K562 (cell line): Measurements from ENCODE around the gene CPED1. TPM values are rescaled to one million over a fixed set of nuclear protein-coding genes. Genes with fewer than 3 reads are reported as not detected.

ENCODE experiments used
- FOXA3 ChIP-seq, 2 experiments: fragments of 450-650 bp in 1 of 2; sonication (generic) in 1 of 2; formaldehyde crosslinking; IDR thresholded peaks in 1 of 2; conservative IDR thresholded peaks in 1 of 2; 2 replicates each; pipeline versions ENCODE4 v1.4.0 to v1.8.0; 2020 to 2022; ENCODE audit warnings: mild to moderate bottlenecking in 2 of 2, missing genetic modification reagents in 1 of 2
- PHB2 ChIP-seq: fragments of 450-650 bp; IDR thresholded peaks from 2 replicates; pipeline ENCODE4 v1.6.1; 2017; ENCODE audit warnings: low read depth
- POLR2AphosphoS5 ChIP-seq: IDR thresholded peaks from 2 replicates; pipeline ENCODE4 v1.6.1; 2011; ENCODE audit warnings: mild to moderate bottlenecking, low read depth, low read length, moderate library complexity; ENCODE audit not compliant: control insufficient read depth, insufficient read depth
- PTTG1 ChIP-seq: fragments of 450-650 bp; IDR thresholded peaks from 2 replicates; pipeline ENCODE4 v1.6.1; 2016; ENCODE audit warnings: low read depth, mild to moderate bottlenecking, missing genetic modification characterization, missing compliant biosample characterization
- SMARCB1 ChIP-seq: IDR thresholded peaks from 2 replicates; pipeline ENCODE4 v1.6.1; 2011; ENCODE audit warnings: improper control_type of control experiment, low read depth; ENCODE audit not compliant: insufficient read length
- SRSF9 ChIP-seq: fragments of 200-400 bp; formaldehyde crosslinking; IDR thresholded peaks from 2 replicates; pipeline ENCODE4 v1.6.1; 2017; ENCODE audit warnings: low read depth, low read length, borderline replicate concordance
- ZBTB12 ChIP-seq: fragments of 250-450 bp; sonication (Bioruptor Pico); IDR thresholded peaks from 2 replicates; pipeline ENCODE4 v1.4.0; 2020
- polyA plus RNA-seq, 8 experiments: library from polyadenylated mRNA; depleted of rRNA in 4 of 8; stranded (reverse) in 5 of 8; unstranded in 3 of 8; fragments of >200 nt; fragmentation: Nextera tagmentation in 2 of 8; fragmentation: Illumina TruSeq in 1 of 8; extraction: Ambion mirVana in 2 of 8; extraction: Trizol in 1 of 8; gene quantifications; 2 replicates each; pipeline versions ENCODE4 v1.2.1 to v1.2.3, GENCODE V29; 2011 to 2014; ENCODE audit warnings: inconsistent platforms in 1 of 8, missing spikeins in 1 of 8
- total RNA-seq, 7 experiments: library from RNA; depleted of rRNA in 6 of 7; stranded (reverse); fragments of >200 nt in 6 of 7; fragmentation: Illumina TruSeq in 2 of 7; extraction: Trizol in 2 of 7; gene quantifications; 2 replicates each; pipeline versions ENCODE4 v1.2.1 to v1.2.3, GENCODE V29; 2011 to 2021; ENCODE audit warnings: low replicate concordance in 1 of 7
- TF ChIP-seq, protein P1 (sequence below): sonication (generic); formaldehyde crosslinking; IDR thresholded peaks from 2 replicates; pipeline ENCODE4 v1.8.0; 2022; ENCODE audit warnings: mild to moderate bottlenecking, missing genetic modification reagents
- TF ChIP-seq, protein P2 (sequence below): fragments of 250-450 bp; sonication (Bioruptor Pico); IDR thresholded peaks from 2 replicates; pipeline ENCODE4 v1.8.0; 2022; ENCODE audit warnings: moderate library complexity, mild to moderate bottlenecking, inconsistent platforms
- TF ChIP-seq, protein P3 (sequence below): IDR thresholded peaks from 2 replicates; pipeline ENCODE4 v1.6.1; 2014; ENCODE audit warnings: antibody characterized with exemption
- TF ChIP-seq, protein P4 (sequence below): fragments of 250-450 bp; sonication (Bioruptor Pico); IDR thresholded peaks from 2 replicates; pipeline ENCODE4 v1.8.0; 2021; ENCODE audit warnings: moderate library complexity, mild to moderate bottlenecking, inconsistent platforms

CPED1 gene
- total and polyA plus RNA-seq, 9 of the 15 experiments (the other 6 are each of a cell fraction or from before 2014, with no cell fraction given): 195 to 393 (median 290) TPM

- TF ChIP-seq, protein P1, sequence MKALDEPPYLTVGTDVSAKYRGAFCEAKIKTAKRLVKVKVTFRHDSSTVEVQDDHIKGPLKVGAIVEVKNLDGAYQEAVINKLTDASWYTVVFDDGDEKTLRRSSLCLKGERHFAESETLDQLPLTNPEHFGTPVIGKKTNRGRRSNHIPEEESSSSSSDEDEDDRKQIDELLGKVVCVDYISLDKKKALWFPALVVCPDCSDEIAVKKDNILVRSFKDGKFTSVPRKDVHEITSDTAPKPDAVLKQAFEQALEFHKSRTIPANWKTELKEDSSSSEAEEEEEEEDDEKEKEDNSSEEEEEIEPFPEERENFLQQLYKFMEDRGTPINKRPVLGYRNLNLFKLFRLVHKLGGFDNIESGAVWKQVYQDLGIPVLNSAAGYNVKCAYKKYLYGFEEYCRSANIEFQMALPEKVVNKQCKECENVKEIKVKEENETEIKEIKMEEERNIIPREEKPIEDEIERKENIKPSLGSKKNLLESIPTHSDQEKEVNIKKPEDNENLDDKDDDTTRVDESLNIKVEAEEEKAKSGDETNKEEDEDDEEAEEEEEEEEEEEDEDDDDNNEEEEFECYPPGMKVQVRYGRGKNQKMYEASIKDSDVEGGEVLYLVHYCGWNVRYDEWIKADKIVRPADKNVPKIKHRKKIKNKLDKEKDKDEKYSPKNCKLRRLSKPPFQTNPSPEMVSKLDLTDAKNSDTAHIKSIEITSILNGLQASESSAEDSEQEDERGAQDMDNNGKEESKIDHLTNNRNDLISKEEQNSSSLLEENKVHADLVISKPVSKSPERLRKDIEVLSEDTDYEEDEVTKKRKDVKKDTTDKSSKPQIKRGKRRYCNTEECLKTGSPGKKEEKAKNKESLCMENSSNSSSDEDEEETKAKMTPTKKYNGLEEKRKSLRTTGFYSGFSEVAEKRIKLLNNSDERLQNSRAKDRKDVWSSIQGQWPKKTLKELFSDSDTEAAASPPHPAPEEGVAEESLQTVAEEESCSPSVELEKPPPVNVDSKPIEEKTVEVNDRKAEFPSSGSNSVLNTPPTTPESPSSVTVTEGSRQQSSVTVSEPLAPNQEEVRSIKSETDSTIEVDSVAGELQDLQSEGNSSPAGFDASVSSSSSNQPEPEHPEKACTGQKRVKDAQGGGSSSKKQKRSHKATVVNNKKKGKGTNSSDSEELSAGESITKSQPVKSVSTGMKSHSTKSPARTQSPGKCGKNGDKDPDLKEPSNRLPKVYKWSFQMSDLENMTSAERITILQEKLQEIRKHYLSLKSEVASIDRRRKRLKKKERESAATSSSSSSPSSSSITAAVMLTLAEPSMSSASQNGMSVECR (CRISPR knock-in tag): no peak
- peak in 1 of 2 experiments; percentile 69; a peak in 2 of 4 replicates for TF ChIP-seq FOXA3 (CRISPR knock-in tag; conservative IDR thresholded peaks at IDR 0.05 in 1 of 2, IDR thresholded peaks at IDR 0.05 in 1 of 2)
- peak; percentile 96 for TF ChIP-seq POLR2AphosphoS5
- TF ChIP-seq, protein P2, sequence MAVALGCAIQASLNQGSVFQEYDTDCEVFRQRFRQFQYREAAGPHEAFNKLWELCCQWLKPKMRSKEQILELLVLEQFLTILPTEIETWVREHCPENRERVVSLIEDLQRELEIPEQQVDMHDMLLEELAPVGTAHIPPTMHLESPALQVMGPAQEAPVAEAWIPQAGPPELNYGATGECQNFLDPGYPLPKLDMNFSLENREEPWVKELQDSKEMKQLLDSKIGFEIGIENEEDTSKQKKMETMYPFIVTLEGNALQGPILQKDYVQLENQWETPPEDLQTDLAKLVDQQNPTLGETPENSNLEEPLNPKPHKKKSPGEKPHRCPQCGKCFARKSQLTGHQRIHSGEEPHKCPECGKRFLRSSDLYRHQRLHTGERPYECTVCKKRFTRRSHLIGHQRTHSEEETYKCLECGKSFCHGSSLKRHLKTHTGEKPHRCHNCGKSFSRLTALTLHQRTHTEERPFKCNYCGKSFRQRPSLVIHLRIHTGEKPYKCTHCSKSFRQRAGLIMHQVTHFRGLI (CRISPR knock-in tag): peak; percentile 82
- peak; percentile 87 for TF ChIP-seq SMARCB1
- TF ChIP-seq SRSF9: no peak
- TF ChIP-seq PHB2: peak; percentile 96
- no peak; the same call in 1 of the 2 replicates for TF ChIP-seq PTTG1 (tag)
- TF ChIP-seq ZBTB12 (CRISPR knock-in tag): peak; percentile 65; the same call in 1 of the 2 replicates
- TF ChIP-seq, protein P3, sequence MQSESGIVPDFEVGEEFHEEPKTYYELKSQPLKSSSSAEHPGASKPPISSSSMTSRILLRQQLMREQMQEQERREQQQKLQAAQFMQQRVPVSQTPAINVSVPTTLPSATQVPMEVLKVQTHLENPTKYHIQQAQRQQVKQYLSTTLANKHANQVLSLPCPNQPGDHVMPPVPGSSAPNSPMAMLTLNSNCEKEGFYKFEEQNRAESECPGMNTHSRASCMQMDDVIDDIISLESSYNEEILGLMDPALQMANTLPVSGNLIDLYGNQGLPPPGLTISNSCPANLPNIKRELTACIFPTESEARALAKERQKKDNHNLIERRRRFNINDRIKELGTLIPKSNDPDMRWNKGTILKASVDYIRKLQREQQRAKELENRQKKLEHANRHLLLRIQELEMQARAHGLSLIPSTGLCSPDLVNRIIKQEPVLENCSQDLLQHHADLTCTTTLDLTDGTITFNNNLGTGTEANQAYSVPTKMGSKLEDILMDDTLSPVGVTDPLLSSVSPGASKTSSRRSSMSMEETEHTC: peak; percentile 99
- TF ChIP-seq, protein P4, sequence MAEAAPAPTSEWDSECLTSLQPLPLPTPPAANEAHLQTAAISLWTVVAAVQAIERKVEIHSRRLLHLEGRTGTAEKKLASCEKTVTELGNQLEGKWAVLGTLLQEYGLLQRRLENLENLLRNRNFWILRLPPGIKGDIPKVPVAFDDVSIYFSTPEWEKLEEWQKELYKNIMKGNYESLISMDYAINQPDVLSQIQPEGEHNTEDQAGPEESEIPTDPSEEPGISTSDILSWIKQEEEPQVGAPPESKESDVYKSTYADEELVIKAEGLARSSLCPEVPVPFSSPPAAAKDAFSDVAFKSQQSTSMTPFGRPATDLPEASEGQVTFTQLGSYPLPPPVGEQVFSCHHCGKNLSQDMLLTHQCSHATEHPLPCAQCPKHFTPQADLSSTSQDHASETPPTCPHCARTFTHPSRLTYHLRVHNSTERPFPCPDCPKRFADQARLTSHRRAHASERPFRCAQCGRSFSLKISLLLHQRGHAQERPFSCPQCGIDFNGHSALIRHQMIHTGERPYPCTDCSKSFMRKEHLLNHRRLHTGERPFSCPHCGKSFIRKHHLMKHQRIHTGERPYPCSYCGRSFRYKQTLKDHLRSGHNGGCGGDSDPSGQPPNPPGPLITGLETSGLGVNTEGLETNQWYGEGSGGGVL: no peak
These were observed 50.4 kb downstream of the CPED1 start (continued) for GRCh38 chr7:121038717-121039509.
